Astrocyte of the hippocampus (primary cell): ENCODE data around the gene AHNAK.
"Not testable (repeated sequence)": the region's sequence is repeated elsewhere in the genome, so short reads cannot be mapped to it uniquely, and the experiment has no call there.

Experiments used
- DNase-seq: peaks from one replicate; pipeline ENCODE4 v3.0.0; 2011; ENCODE audit warnings: low read depth, low spot score

The AHNAK gene

DNA sequence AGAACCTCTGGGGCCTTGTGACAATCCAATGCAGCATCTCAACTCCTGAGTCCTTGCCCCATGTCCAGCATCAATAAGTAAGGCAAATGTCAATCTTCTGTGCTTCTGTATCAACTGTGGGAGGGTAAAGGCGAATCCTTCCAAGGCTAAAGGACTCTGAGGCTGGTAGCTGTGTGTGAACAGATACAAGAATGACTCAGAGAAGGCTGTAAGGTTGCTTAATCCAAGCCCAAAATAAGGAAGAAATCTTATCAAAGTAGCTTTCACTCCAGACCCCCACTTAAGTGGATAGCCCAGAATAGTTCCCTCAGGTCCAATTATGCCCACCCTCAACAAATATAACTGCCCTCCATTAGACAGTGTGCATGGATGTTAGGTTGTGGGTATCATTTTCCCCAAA, 155.9 kb downstream of the AHNAK start:
- DNase-seq: no peak

DNA sequence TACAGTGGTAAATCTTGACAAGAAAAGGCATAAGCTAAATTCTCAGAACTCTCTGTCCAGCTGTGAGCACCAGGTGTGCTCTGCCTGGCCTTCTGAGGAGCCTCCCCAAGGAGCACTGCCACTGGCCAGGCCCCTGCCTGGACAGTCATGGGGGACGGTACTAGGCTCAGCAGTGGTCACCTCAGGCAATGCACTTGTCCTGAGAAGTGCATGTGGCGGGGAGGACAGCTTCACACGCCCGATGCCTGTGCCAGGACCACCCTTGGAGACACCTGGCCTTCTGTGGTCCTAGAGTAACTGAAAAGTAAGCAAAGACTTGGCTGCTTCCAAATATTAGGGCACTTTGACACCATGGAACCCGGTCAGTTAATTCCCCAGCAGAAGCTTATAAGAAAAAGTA, 156.4 kb downstream of the AHNAK start:
- DNase-seq: no peak

DNA sequence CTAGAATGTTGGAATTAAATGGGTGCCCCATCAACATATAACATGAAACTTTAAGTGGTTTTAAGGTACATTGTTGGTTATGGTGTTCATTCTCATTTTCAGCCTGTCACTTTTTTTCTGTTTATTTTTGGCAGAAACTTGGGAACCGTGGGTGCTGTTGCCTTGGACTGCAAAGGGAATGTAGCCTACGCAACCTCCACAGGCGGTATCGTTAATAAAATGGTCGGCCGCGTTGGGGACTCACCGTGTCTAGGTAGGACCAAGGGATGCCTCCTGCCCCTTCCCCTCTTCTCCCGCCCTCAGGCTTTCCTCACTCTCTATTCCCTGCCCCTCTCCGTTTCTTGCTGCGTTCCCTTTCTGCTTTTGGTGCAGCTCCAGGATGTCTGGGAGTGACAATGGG, 157.6 kb downstream of the AHNAK start:
- no peak for DNase-seq

DNA sequence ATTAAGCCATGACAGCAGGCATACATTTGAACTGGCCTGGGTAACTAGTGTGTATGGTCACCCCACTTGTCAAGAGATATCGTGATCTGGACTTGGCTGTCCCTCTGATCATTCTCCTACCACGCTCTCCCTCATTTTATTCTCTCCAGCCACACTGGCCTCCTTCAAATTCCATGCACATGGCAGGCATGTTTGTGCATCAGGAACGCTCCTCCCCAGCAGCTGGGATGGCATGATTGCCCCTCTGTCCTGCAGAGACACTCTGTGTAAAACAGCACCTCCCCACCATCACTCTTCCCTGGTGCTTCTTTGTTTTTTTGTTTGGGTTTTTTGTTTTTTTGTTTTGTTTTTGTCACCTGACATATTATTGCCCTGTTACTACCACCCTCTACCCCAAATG, 159.2 kb downstream of the AHNAK start:
- no peak for DNase-seq

DNA sequence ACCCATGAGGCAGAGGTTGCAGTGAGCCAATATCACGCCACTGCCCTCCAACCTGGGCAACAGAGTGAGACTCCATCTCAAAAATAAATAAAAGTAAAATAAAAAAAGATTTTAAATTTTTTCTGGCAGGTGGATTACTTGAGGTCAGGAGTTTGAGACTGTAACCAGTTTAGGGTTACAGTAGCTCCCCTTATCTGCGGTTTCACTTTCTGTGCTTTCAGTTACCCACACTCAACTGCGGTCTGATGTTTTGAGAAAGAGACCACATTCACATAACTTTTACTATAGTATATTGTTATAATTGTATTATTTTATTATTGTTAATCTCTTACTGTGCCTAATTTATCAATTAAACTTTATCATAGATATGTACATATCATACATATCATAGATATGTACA, 160.5 kb downstream of the AHNAK start:
- DNase-seq: not testable (repeated sequence)

DNA sequence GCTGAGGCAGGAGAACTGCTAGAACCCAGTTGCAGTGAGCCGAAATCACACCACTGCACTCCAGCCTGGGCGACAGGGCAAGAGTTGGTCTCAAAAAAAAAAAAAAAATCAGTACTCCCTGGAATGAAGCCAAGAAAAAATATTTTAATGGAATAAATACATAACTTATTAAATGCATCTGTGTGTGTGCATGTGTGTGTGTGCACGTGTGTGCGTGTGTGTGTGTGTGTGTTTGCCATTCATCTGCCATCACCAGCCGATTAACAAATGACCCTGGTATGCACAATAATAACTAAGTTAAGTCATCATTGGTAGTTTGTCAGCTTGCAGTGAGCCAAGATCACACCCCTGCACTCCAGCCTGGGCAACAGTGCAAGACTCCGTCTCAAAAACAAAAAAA, 162.8 kb downstream of the AHNAK start:
- no peak for DNase-seq
